ENCODE data around the gene ABHD17B.

- TF ChIP-seq CTCF (IDR thresholded peaks at IDR 0.05) (no peak), FOSL2 (IDR thresholded peaks at IDR 0.05) (no peak), FOSL2 (CRISPR knock-in tag; IDR thresholded peaks at IDR 0.05) (no peak), ESRRA (IDR thresholded peaks at IDR 0.05; ENCODE audit: borderline replicate concordance, low read length) (no peak), MAZ (IDR thresholded peaks at IDR 0.05; ENCODE audit: borderline replicate concordance, low read depth, low read length) (no peak), TP53 (CRISPR knock-in tag; IDR thresholded peaks at IDR 0.05) (no peak), HOXB13 (CRISPR knock-in tag; IDR thresholded peaks at IDR 0.05; ENCODE audit: low read depth) (no peak), SREBF2 (IDR thresholded peaks at IDR 0.05) (no peak), EP300 (IDR thresholded peaks at IDR 0.05) (no peak), RNF2 (IDR thresholded peaks at IDR 0.05; ENCODE audit: borderline replicate concordance, low read depth) (no peak), PHF8 (IDR thresholded peaks at IDR 0.05; ENCODE audit: borderline replicate concordance, low read depth) (no peak), MAX (IDR thresholded peaks at IDR 0.05) (no peak), ZNF302 (CRISPR knock-in tag; IDR thresholded peaks at IDR 0.05) (no peak), USF2 (IDR thresholded peaks at IDR 0.05) (no peak)
Observed at GRCh38 chr9:71876829-71877228, 34.2 kb downstream of the ABHD17B start.

Measured in A549 (cell line).